ENCODE data around the gene RSBN1.
"Not testable (repeated sequence)": the region's sequence is repeated elsewhere in the genome, so short reads cannot be mapped to it uniquely, and the experiment has no call there.

The RSBN1 gene

GRCh38 chr1:113756461-113756860, 55.8 kb downstream of the RSBN1 start:
- POLR2A ChIA-PET: interaction anchor here (1.2 kb wide), 1 partner anchor 56 kb away, joined by 3 read pairs; the partner anchor contains the start of gene RSBN1
- TF ChIP-seq ELF4 (IDR thresholded peaks at IDR 0.05): no peak
- no peak for TF ChIP-seq FOXK2 (IDR thresholded peaks at IDR 0.05)
- TF ChIP-seq CTBP1 (IDR thresholded peaks at IDR 0.05; ENCODE audit: borderline replicate concordance): no peak
- TF ChIP-seq LEF1 (IDR thresholded peaks at IDR 0.05; ENCODE audit: borderline replicate concordance): no peak
- no peak for TF ChIP-seq FOXA1 (IDR thresholded peaks at IDR 0.05)
- TF ChIP-seq SP1 (IDR thresholded peaks at IDR 0.05): no peak
- no peak for TF ChIP-seq FOXM1 (IDR thresholded peaks at IDR 0.05; ENCODE audit: borderline replicate concordance)
- no peak for DNase-seq (ENCODE audit: extremely low spot score)
- CTCF ChIA-PET: no interaction called here

- CTCF ChIA-PET, POLR2A ChIA-PET: not testable (repeated sequence)
These were observed 58.9 kb downstream of the RSBN1 start for GRCh38 chr1:113753333-113753732.

GRCh38 chr1:113751516-113751915, 60.8 kb downstream of the RSBN1 start:
- TF ChIP-seq TARDBP (IDR thresholded peaks at IDR 0.05): no peak
- TF ChIP-seq FOXM1 (IDR thresholded peaks at IDR 0.05; ENCODE audit: borderline replicate concordance): no peak
- no peak for TF ChIP-seq FOXK2 (IDR thresholded peaks at IDR 0.05)
- no peak for TF ChIP-seq LEF1 (IDR thresholded peaks at IDR 0.05; ENCODE audit: borderline replicate concordance)
- CTCF ChIA-PET: no interaction called here
- no peak for DNase-seq (ENCODE audit: extremely low spot score)
- POLR2A ChIA-PET: no interaction called here

More at GRCh38 chr1:113753333-113753732, 58.9 kb downstream of the RSBN1 start:
- not testable (repeated sequence) for DNase-seq (ENCODE audit: extremely low spot score)

GRCh38 chr1:113751114-113751513, 61.2 kb downstream of the RSBN1 start:
- TF ChIP-seq NFRKB (IDR thresholded peaks at IDR 0.05) (no peak), FOXM1 (IDR thresholded peaks at IDR 0.05; ENCODE audit: borderline replicate concordance) (no peak), BHLHE40 (IDR thresholded peaks at IDR 0.05; ENCODE audit: borderline replicate concordance) (no peak)
- no peak for DNase-seq (ENCODE audit: extremely low spot score)
- CTCF ChIA-PET: no interaction called here
- POLR2A ChIA-PET: no interaction called here

- POLR2A ChIA-PET: no interaction called here
These were observed 62.9 kb downstream of the RSBN1 start for GRCh38 chr1:113749402-113749801.

GRCh38 chr1:113747376-113747775, 64.9 kb downstream of the RSBN1 start:
- CTCF ChIA-PET: no interaction called here

More at GRCh38 chr1:113749402-113749801, 62.9 kb downstream of the RSBN1 start:
- TF ChIP-seq SUZ12 (IDR thresholded peaks at IDR 0.05): no peak
- TF ChIP-seq HDGF (IDR thresholded peaks at IDR 0.05; ENCODE audit: borderline replicate concordance): no peak
- no peak for TF ChIP-seq ZNF384 (IDR thresholded peaks at IDR 0.05)
- no peak for TF ChIP-seq L3MBTL2 (conservative IDR thresholded peaks at IDR 0.05)
- no peak for TF ChIP-seq PKNOX1 (IDR thresholded peaks at IDR 0.05)
- no peak for TF ChIP-seq ELF4 (IDR thresholded peaks at IDR 0.05)
- no peak for TF ChIP-seq CTBP1 (IDR thresholded peaks at IDR 0.05; ENCODE audit: borderline replicate concordance)
- TF ChIP-seq FOXM1 (IDR thresholded peaks at IDR 0.05; ENCODE audit: borderline replicate concordance): no peak
- TF ChIP-seq TARDBP (IDR thresholded peaks at IDR 0.05): no peak
- TF ChIP-seq FOXA1 (IDR thresholded peaks at IDR 0.05): no peak
- TF ChIP-seq LEF1 (IDR thresholded peaks at IDR 0.05; ENCODE audit: borderline replicate concordance): no peak
- TF ChIP-seq SP1 (IDR thresholded peaks at IDR 0.05): no peak
- no peak for TF ChIP-seq BHLHE40 (IDR thresholded peaks at IDR 0.05; ENCODE audit: borderline replicate concordance)
- no peak for TF ChIP-seq ARNT (IDR thresholded peaks at IDR 0.05)
- no peak for TF ChIP-seq FOXK2 (IDR thresholded peaks at IDR 0.05)
- no peak for TF ChIP-seq NFRKB (IDR thresholded peaks at IDR 0.05)
- no peak for DNase-seq (ENCODE audit: extremely low spot score)
- CTCF ChIA-PET: interaction anchor here (0.6 kb wide), 1 partner anchor 760 kb away, joined by 5 read pairs; no protein-coding TSS in a partner anchor

GRCh38 chr1:113745425-113745824, 66.9 kb downstream of the RSBN1 start:
- CTCF ChIA-PET: no interaction called here
- POLR2A ChIA-PET: no interaction called here
- no peak for TF ChIP-seq ZNF384 (IDR thresholded peaks at IDR 0.05)
- no peak for TF ChIP-seq CTBP1 (IDR thresholded peaks at IDR 0.05; ENCODE audit: borderline replicate concordance)
- no peak for TF ChIP-seq FOXK2 (IDR thresholded peaks at IDR 0.05)
- no peak for TF ChIP-seq NFRKB (IDR thresholded peaks at IDR 0.05)
- no peak for TF ChIP-seq SUZ12 (IDR thresholded peaks at IDR 0.05)
- TF ChIP-seq L3MBTL2 (conservative IDR thresholded peaks at IDR 0.05): no peak
- TF ChIP-seq HDGF (IDR thresholded peaks at IDR 0.05; ENCODE audit: borderline replicate concordance): no peak
- no peak for TF ChIP-seq FOXA1 (IDR thresholded peaks at IDR 0.05)
- no peak for TF ChIP-seq BHLHE40 (IDR thresholded peaks at IDR 0.05; ENCODE audit: borderline replicate concordance)
- no peak for TF ChIP-seq FOXM1 (IDR thresholded peaks at IDR 0.05; ENCODE audit: borderline replicate concordance)
- DNase-seq (ENCODE audit: extremely low spot score): no peak

More at GRCh38 chr1:113747376-113747775, 64.9 kb downstream of the RSBN1 start:
- TF ChIP-seq LEF1 (IDR thresholded peaks at IDR 0.05; ENCODE audit: borderline replicate concordance): no peak
- TF ChIP-seq ARNT (IDR thresholded peaks at IDR 0.05): no peak
- TF ChIP-seq TARDBP (IDR thresholded peaks at IDR 0.05): no peak
- no peak for TF ChIP-seq FOXA1 (IDR thresholded peaks at IDR 0.05)
- no peak for TF ChIP-seq SUZ12 (IDR thresholded peaks at IDR 0.05)
- no peak for TF ChIP-seq NFRKB (IDR thresholded peaks at IDR 0.05)
- TF ChIP-seq HDGF (IDR thresholded peaks at IDR 0.05; ENCODE audit: borderline replicate concordance): no peak
- no peak for TF ChIP-seq FOXK2 (IDR thresholded peaks at IDR 0.05)
- DNase-seq (ENCODE audit: extremely low spot score): no peak
- POLR2A ChIA-PET: interaction anchor here (1.3 kb wide), 1 partner anchor 12 kb away, joined by 4 read pairs; the partner anchor contains the start of gene PHTF1

- POLR2A ChIA-PET: no interaction called here
- no peak for DNase-seq (ENCODE audit: extremely low spot score)
- TF ChIP-seq SP1 (IDR thresholded peaks at IDR 0.05): no peak
- no peak for TF ChIP-seq NFRKB (IDR thresholded peaks at IDR 0.05)
- no peak for TF ChIP-seq SUZ12 (IDR thresholded peaks at IDR 0.05)
- no peak for TF ChIP-seq ARNT (IDR thresholded peaks at IDR 0.05)
- no peak for TF ChIP-seq BHLHE40 (IDR thresholded peaks at IDR 0.05; ENCODE audit: borderline replicate concordance)
- no peak for TF ChIP-seq ELF4 (IDR thresholded peaks at IDR 0.05)
- TF ChIP-seq L3MBTL2 (conservative IDR thresholded peaks at IDR 0.05): no peak
- TF ChIP-seq FOXA1 (IDR thresholded peaks at IDR 0.05): no peak
- TF ChIP-seq CTBP1 (IDR thresholded peaks at IDR 0.05; ENCODE audit: borderline replicate concordance): no peak
- TF ChIP-seq FOXK2 (IDR thresholded peaks at IDR 0.05): no peak
- no peak for TF ChIP-seq PKNOX1 (IDR thresholded peaks at IDR 0.05)
- no peak for TF ChIP-seq ZNF384 (IDR thresholded peaks at IDR 0.05)
- no peak for TF ChIP-seq HDGF (IDR thresholded peaks at IDR 0.05; ENCODE audit: borderline replicate concordance)
- TF ChIP-seq FOXM1 (IDR thresholded peaks at IDR 0.05; ENCODE audit: borderline replicate concordance): no peak
- CTCF ChIA-PET: no interaction called here
These were observed 68.2 kb downstream of the RSBN1 start for GRCh38 chr1:113744114-113744513.
